Neural progenitor cell (in vitro differentiated cells): Measurements from ENCODE around the gene SGSM1. TPM values are rescaled to one million over a fixed set of nuclear protein-coding genes. Genes with fewer than 3 reads are reported as not detected.
A peak's percentile ranks its signal among the peaks of the same experiment; 100 is the strongest.

Experiments
- DNase-seq: peaks from one replicate; pipeline ENCODE4 v3.0.0-alpha.2; 2016; ENCODE audit warnings: low spot score
- H2AFZ ChIP-seq: fragments of 200-600 bp; sonication (generic); replicated peaks from 2 replicates; pipeline ENCODE4 v1.6.1; 2016; ENCODE audit warnings: antibody characterized with exemption
- H3F3A ChIP-seq: fragments of 200-600 bp; sonication (generic); 2 replicates; pipeline ENCODE4 v1.6.1; 2016; ENCODE audit warnings: antibody characterized with exemption, low read depth
- H3K27ac ChIP-seq: fragments of 200-600 bp; sonication (generic); 2 replicates; pipeline ENCODE4 v1.5.1; 2016; ENCODE audit warnings: mild to moderate bottlenecking
- H3K27me3 ChIP-seq: fragments of 200-600 bp; sonication (generic); 2 replicates; pipeline ENCODE4 v1.6.1; 2016; ENCODE audit warnings: mild to moderate bottlenecking, moderate library complexity
- H3K36me3 ChIP-seq: fragments of 200-600 bp; sonication (generic); 2 replicates; pipeline ENCODE4 v1.5.1; 2016
- H3K4me1 ChIP-seq: fragments of 200-600 bp; sonication (generic); 2 replicates; pipeline ENCODE4 v1.6.1; 2016; ENCODE audit warnings: mixed run types
- H3K4me2 ChIP-seq: fragments of 200-600 bp; sonication (generic); 2 replicates; pipeline ENCODE4 v1.6.1; 2016
- H3K4me3 ChIP-seq: fragments of 200-600 bp; sonication (generic); 2 replicates; pipeline ENCODE4 v1.5.1; 2016
- H3K79me2 ChIP-seq: fragments of 200-600 bp; sonication (generic); 2 replicates; pipeline ENCODE4 v1.6.1; 2016; ENCODE audit warnings: low read depth
- H3K9ac ChIP-seq: fragments of 200-600 bp; sonication (generic); 2 replicates; pipeline ENCODE4 v1.6.1; 2016
- H3K9me3 ChIP-seq: fragments of 200-600 bp; sonication (generic); 2 replicates; pipeline ENCODE4 v1.5.1; 2016; ENCODE audit warnings: low read depth
- H4K20me1 ChIP-seq: fragments of 200-600 bp; sonication (generic); 2 replicates; pipeline ENCODE4 v1.6.1; 2016; ENCODE audit warnings: low read depth
- H3K27ac Mint-ChIP-seq: 3 replicates; pipeline ENCODE4 v1.8.0; 2021; ENCODE audit warnings: mixed read lengths
- H3K27me3 Mint-ChIP-seq: 2 replicates; pipeline ENCODE4 v1.8.0; 2022; ENCODE audit warnings: low read depth, mild to moderate bottlenecking, inconsistent platforms, moderate library complexity, mixed read lengths; ENCODE audit not compliant: insufficient read depth
- H3K36me3 Mint-ChIP-seq: 3 replicates; pipeline ENCODE4 v1.8.0; 2021; ENCODE audit warnings: mixed read lengths
- H3K4me1 Mint-ChIP-seq: 3 replicates; pipeline ENCODE4 v1.8.0; 2021; ENCODE audit warnings: mixed read lengths
- H3K4me3 Mint-ChIP-seq: 3 replicates; pipeline ENCODE4 v1.8.0; 2021; ENCODE audit warnings: mild to moderate bottlenecking, moderate library complexity, mixed read lengths
- H3K9me3 Mint-ChIP-seq: 3 replicates; pipeline ENCODE4 v1.8.0; 2020; ENCODE audit warnings: mixed read lengths
- EZH2 ChIP-seq: fragments of 200-600 bp; sonication (generic); IDR thresholded peaks from 2 replicates; pipeline ENCODE4 v1.6.1; 2017; ENCODE audit warnings: antibody characterized with exemption, mild to moderate bottlenecking, moderate library complexity
- EZH2phosphoT487 ChIP-seq: fragments of 200-600 bp; sonication (generic); IDR thresholded peaks from 2 replicates; pipeline ENCODE4 v1.6.1; 2017; ENCODE audit warnings: antibody characterized with exemption
- total RNA-seq: library from RNA; depleted of rRNA; stranded (reverse); fragments of >200 nt; gene quantifications from 2 replicates; pipeline ENCODE4 v1.2.3, GENCODE V29; 2015; ENCODE audit warnings: low replicate concordance
- TF ChIP-seq, protein P1 (sequence below): fragments of 200-600 bp; sonication (generic); IDR thresholded peaks from 2 replicates; pipeline ENCODE4 v1.5.1; 2017; ENCODE audit warnings: antibody characterized with exemption, mild to moderate bottlenecking

The SGSM1 gene
- total RNA-seq, 1 donor from 2014 or later = 1.1 TPM

DNA sequence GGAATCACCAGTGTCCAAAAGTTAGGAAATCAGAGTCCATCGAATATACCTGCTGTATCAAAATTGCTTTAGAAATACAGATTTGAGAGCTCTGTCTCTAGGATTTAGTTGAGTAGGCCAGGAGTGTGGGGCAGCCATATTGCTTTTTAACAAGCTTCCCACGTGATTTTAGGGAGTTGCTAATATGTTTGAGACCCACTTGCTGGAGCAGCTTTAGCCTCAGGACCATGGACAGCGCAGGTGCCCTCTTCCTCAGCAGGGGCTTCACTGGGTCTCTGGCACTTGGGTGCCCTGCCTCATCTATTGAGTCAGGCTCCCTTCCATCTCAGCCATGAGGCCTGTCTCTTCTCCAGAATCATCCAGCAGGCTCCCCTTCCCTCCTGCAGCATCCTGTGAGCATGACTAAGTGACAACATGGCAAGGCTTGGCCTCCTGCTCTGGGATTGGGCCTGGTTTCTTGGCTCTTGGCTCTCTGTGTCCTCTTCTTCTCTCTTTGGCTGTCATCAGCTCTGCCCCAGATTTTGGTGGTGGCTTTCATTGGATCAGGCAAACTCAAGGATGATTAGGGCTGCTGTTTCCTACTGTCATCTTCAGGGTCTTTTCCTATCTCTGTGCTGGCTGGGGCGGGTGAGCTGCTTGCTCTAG lies 70.0 kb downstream of the SGSM1 start:
- Mint-ChIP-seq H3K4me1 (no peaks in the 10 kb centered on the region), H3K27ac (no peak overlapping the region), H3K27me3 (peaks cover 7% of the 10 kb centered on the region), H3K4me3 (no peak overlapping the region), H3K36me3 (no peaks in the 10 kb centered on the region), H3K9me3 (no peaks in the 10 kb centered on the region)
- H3K4me1 ChIP-seq = no peaks in the 10 kb centered on the region
- H3K4me2 ChIP-seq = no peak overlapping the region
- H3K4me3 ChIP-seq = no peak overlapping the region
- H3K79me2 ChIP-seq = no peaks in the 10 kb centered on the region
- H3K9ac ChIP-seq = no peak overlapping the region
- peaks cover 7% of the 10 kb centered on the region for H4K20me1 ChIP-seq
- TF ChIP-seq EZH2phosphoT487 (no peak), EZH2 (no peak)
- TF ChIP-seq, protein P1, sequence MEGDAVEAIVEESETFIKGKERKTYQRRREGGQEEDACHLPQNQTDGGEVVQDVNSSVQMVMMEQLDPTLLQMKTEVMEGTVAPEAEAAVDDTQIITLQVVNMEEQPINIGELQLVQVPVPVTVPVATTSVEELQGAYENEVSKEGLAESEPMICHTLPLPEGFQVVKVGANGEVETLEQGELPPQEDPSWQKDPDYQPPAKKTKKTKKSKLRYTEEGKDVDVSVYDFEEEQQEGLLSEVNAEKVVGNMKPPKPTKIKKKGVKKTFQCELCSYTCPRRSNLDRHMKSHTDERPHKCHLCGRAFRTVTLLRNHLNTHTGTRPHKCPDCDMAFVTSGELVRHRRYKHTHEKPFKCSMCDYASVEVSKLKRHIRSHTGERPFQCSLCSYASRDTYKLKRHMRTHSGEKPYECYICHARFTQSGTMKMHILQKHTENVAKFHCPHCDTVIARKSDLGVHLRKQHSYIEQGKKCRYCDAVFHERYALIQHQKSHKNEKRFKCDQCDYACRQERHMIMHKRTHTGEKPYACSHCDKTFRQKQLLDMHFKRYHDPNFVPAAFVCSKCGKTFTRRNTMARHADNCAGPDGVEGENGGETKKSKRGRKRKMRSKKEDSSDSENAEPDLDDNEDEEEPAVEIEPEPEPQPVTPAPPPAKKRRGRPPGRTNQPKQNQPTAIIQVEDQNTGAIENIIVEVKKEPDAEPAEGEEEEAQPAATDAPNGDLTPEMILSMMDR = no peak
- no peaks in the 10 kb centered on the region for H3K27me3 ChIP-seq
- no peaks in the 10 kb centered on the region for H3F3A ChIP-seq
- H3K9me3 ChIP-seq = no peaks in the 10 kb centered on the region
- H2AFZ ChIP-seq = no peak overlapping the region
- peak; percentile 78 for DNase-seq
- no peaks in the 10 kb centered on the region for H3K36me3 ChIP-seq
- H3K27ac ChIP-seq = no peak overlapping the region

DNA sequence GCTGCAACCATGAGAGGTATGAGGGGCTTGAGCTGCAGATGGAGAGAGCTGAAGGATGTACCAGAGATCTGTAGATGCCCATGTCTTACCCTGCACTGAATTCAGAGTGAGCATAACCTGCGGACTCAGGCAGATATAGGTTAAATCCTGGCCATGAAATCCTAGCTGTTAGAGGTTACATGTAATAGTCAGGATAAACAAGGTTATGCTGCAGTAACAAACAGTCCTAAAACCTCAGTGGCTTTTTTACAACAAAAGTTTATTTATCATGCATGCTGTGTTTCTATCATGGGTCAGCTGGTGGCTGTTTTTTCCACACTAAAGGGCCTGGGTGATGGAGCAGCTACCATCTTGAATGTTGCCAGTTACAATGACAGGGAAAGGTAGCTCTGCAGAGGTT lies 70.7 kb downstream of the SGSM1 start:
- H3K36me3 ChIP-seq = no peaks in the 10 kb centered on the region
- no peaks in the 10 kb centered on the region for H3K27me3 ChIP-seq
- DNase-seq = no peak
- no peaks in the 10 kb centered on the region for H3K4me1 Mint-ChIP-seq
- H3K27me3 Mint-ChIP-seq = peaks cover 9% of the 10 kb centered on the region
- H3K79me2 ChIP-seq = no peaks in the 10 kb centered on the region
- H3K9me3 Mint-ChIP-seq = no peaks in the 10 kb centered on the region
- no peak overlapping the region for H3K4me3 ChIP-seq
- no peaks in the 10 kb centered on the region for H3K4me1 ChIP-seq
- H3K36me3 Mint-ChIP-seq = no peaks in the 10 kb centered on the region
- H3K27ac ChIP-seq = no peak overlapping the region
- no peaks in the 10 kb centered on the region for H3K9me3 ChIP-seq
- TF ChIP-seq, protein P1 = no peak
- TF ChIP-seq EZH2 = no peak
- TF ChIP-seq EZH2phosphoT487 = no peak
- no peak overlapping the region for H3K9ac ChIP-seq
- H3F3A ChIP-seq = no peaks in the 10 kb centered on the region
- no peak overlapping the region for H3K4me2 ChIP-seq
- no peak overlapping the region for H3K4me3 Mint-ChIP-seq
- no peak overlapping the region for H3K27ac Mint-ChIP-seq
- no peak overlapping the region for H2AFZ ChIP-seq
- H4K20me1 ChIP-seq = peaks cover 7% of the 10 kb centered on the region

DNA sequence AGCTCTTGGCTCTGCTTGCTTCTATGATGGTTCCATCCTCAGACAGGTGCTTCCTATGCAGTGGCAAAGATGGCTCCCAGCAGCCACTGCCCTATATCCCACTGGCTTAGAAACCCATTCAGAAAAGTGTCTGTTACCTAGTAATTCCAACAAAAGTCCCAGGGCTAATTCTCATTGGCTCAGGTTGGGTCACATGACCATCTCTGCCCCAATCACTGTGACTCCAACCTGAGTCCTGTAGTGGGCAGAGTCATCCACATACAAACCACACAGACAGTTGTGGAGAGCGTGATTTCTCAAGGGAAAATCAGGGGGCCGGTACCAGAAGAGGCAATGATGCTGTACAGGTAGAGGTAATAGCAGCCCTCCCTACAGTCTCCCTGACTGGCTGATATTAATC lies 73.0 kb downstream of the SGSM1 start:
- Mint-ChIP-seq H3K27ac (no peak overlapping the region), H3K36me3 (no peaks in the 10 kb centered on the region), H3K4me1 (no peaks in the 10 kb centered on the region), H3K9me3 (no peaks in the 10 kb centered on the region), H3K27me3 (peaks cover 15% of the 10 kb centered on the region), H3K4me3 (no peak overlapping the region)
- Histone ChIP-seq H3K4me3 (no peak overlapping the region), H3K27ac (no peak overlapping the region), H3K4me2 (no peak overlapping the region), H3K9me3 (no peaks in the 10 kb centered on the region), H3F3A (no peaks in the 10 kb centered on the region), H3K4me1 (no peaks in the 10 kb centered on the region), H3K79me2 (no peaks in the 10 kb centered on the region), H3K27me3 (no peaks in the 10 kb centered on the region), H4K20me1 (peaks cover 4% of the 10 kb centered on the region), H3K36me3 (no peaks in the 10 kb centered on the region), H2AFZ (no peak overlapping the region), H3K9ac (no peak overlapping the region)
- no peak for DNase-seq
- TF ChIP-seq EZH2phosphoT487 (no peak), EZH2 (no peak)
- TF ChIP-seq, protein P1 = no peak
